Right lung (tissue), 10 donors: Measurements from ENCODE around the gene DNM1L. TPM values are rescaled to one million over a fixed set of nuclear protein-coding genes. Genes with fewer than 3 reads are reported as not detected.

ENCODE experiments used
- DNase-seq, 2 donors: peaks; one replicate each; pipeline ENCODE4 v3.0.0-alpha.2; 2013
- long read RNA-seq, 8 donors: transcript quantifications; one replicate each; lab custom pipeline, GENCODE V29; 2026
- polyA plus RNA-seq, 5 donors: library from polyadenylated mRNA; unstranded; fragments of 120-200 nt; gene quantifications; one replicate each; pipeline versions ENCODE4 v1.2.1 to v1.2.3, GENCODE V29; 2013; ENCODE audit warnings: inconsistent platforms in 1 of 5, low replicate concordance in 1 of 5; ENCODE audit not compliant: insufficient read length in 5 of 5, insufficient read depth in 1 of 5

The DNM1L gene
- polyA plus RNA-seq: 100 to 1,000 TPM in 4 of 5 donors, 10 to 100 TPM in 1; 87.5 to 131 (median 112) TPM
- long read RNA-seq, donor 1, partial matches to known transcripts: 59 of 67 reads
- long read RNA-seq, donor 1, other reads (novel, unspliced or antisense): 0 of 67 reads
- long read RNA-seq, donor 2, full-length matches to known transcripts: 5 of 17 reads
- long read RNA-seq, donor 2, partial matches to known transcripts: 12 of 17 reads
- long read RNA-seq, donor 2, other reads (novel, unspliced or antisense): 0 of 17 reads
- long read RNA-seq, donor 3, partial matches to known transcripts: 40 of 43 reads
- long read RNA-seq, donor 3, other reads (novel, unspliced or antisense): 0 of 43 reads
- long read RNA-seq, donor 4, partial matches to known transcripts: 0 of 33 reads
- long read RNA-seq, donor 4, other reads (novel, unspliced or antisense): 31 of 33 reads
- long read RNA-seq, donor 5, full-length matches to known transcripts: 7 of 62 reads
- long read RNA-seq, donor 5, partial matches to known transcripts: 55 of 62 reads
- long read RNA-seq, donor 5, other reads (novel, unspliced or antisense): 0 of 62 reads
- long read RNA-seq, donor 6, full-length matches to known transcripts: 4 of 55 reads
- long read RNA-seq, donor 6, partial matches to known transcripts: 51 of 55 reads
- long read RNA-seq, donor 6, other reads (novel, unspliced or antisense): 0 of 55 reads
- long read RNA-seq, donor 7, full-length matches to known transcripts: 3 of 31 reads
- long read RNA-seq, donor 7, partial matches to known transcripts: 28 of 31 reads
- long read RNA-seq, donor 7, other reads (novel, unspliced or antisense): 0 of 31 reads
- long read RNA-seq, donor 8, full-length matches to known transcripts: 3 of 26 reads
- long read RNA-seq, donor 8, partial matches to known transcripts: 23 of 26 reads
- long read RNA-seq, donor 8, other reads (novel, unspliced or antisense): 0 of 26 reads

GRCh38 chr12:32679091-32679919, at the start of gene DNM1L:
Gene DNM1L, plus strand, starts transcription at chr12:32679301. Its CDS starts 63 bp downstream, at chr12:32679364.
- peak; percentile 94 to 95 for DNase-seq

GRCh38 chr12:32641287-32641901, 37.7 kb upstream of the DNM1L start:
- DNase-seq: no peak

GRCh38 chr12:32644431-32644830, 34.7 kb upstream of the DNM1L start:
- DNase-seq: no peak

- no peak for DNase-seq
Observed at GRCh38 chr12:32647275-32647674, 31.8 kb upstream of the DNM1L start.

GRCh38 chr12:32650508-32650907, 28.6 kb upstream of the DNM1L start:
- no peak for DNase-seq

- no peak for DNase-seq
Observed at GRCh38 chr12:32651151-32651955, 27.7 kb upstream of the DNM1L start.

- DNase-seq: no peak
Observed at GRCh38 chr12:32651956-32652210, 27.2 kb upstream of the DNM1L start.

- no peak for DNase-seq
Observed at GRCh38 chr12:32659908-32660440, 19.1 kb upstream of the DNM1L start.

- no peak for DNase-seq
Observed at GRCh38 chr12:32661706-32662105, 17.4 kb upstream of the DNM1L start.

GRCh38 chr12:32662665-32663064, 16.4 kb upstream of the DNM1L start:
- DNase-seq: no peak

GRCh38 chr12:32666018-32666417, 13.1 kb upstream of the DNM1L start:
- no peak for DNase-seq

GRCh38 chr12:32669584-32669983, 9.5 kb upstream of the DNM1L start:
- DNase-seq: no peak

GRCh38 chr12:32671930-32672780, 6.9 kb upstream of the DNM1L start:
- peak; percentile 78 to 83 for DNase-seq

- no peak for DNase-seq
Observed at GRCh38 chr12:32679920-32680237, 778 bp downstream of the DNM1L start.

- DNase-seq: no peak
Observed at GRCh38 chr12:32680787-32681186, 1.7 kb downstream of the DNM1L start.

GRCh38 chr12:32681272-32681671, 2.2 kb downstream of the DNM1L start:
- no peak for DNase-seq

- no peak for DNase-seq
Observed at GRCh38 chr12:32686340-32686739, 7.2 kb downstream of the DNM1L start.

GRCh38 chr12:32688786-32689185, 9.7 kb downstream of the DNM1L start:
- DNase-seq: no peak

GRCh38 chr12:32690927-32691326, 11.8 kb downstream of the DNM1L start:
- no peak for DNase-seq
